Measurements from ENCODE around the gene EPN3. TPM values are rescaled to one million over a fixed set of nuclear protein-coding genes. Genes with fewer than 3 reads are reported as not detected.

EPN3 gene
- under 0.01 TPM in 1 of 2 replicates, not detected in the other for total RNA-seq

GRCh38 chr17:50532452-50533024, at the start of gene EPN3:
Gene EPN3, plus strand, starts transcription at chr17:50532735. Its CDS starts 3,822 bp downstream, at chr17:50536557.

GRCh38 chr17:50507871-50508572, 24.5 kb upstream of the EPN3 start, which contains the start of gene MYCBPAP:
Gene MYCBPAP, plus strand, starts transcription at chr17:50508439. Its CDS starts 236 bp downstream, at chr17:50508675.

GRCh38 chr17:50547035-50547735, 14.7 kb downstream of the EPN3 start, which contains the start of gene SPATA20:
Gene SPATA20, plus strand, starts transcription at chr17:50547174. Its CDS starts 35 bp downstream, at chr17:50547209.

GRCh38 chr17:50560185-50560824, 27.8 kb downstream of the EPN3 start, which contains the start of gene CACNA1G:
Gene CACNA1G, plus strand, starts transcription at chr17:50560715. Its CDS starts 745 bp downstream, at chr17:50561460.

Other genes with a start within 250 kb of the EPN3 start
- 70.2 and 72.1 TPM in 2 replicates for gene XYLT2, start 186.6 kb upstream of the EPN3 start, total RNA-seq
- 109 and 135 TPM in 2 replicates for gene MRPL27, start 159.6 kb upstream of the EPN3 start, total RNA-seq
- gene EME1, start 159.5 kb upstream of the EPN3 start, total RNA-seq: 5.0 and 17.6 TPM in 2 replicates
- gene LRRC59, start 135.2 kb upstream of the EPN3 start, total RNA-seq: 265 and 282 TPM in 2 replicates
- gene ACSF2, start 106.5 kb upstream of the EPN3 start, total RNA-seq: 14.7 and 17.0 TPM in 2 replicates
- not detected in 2 replicates for gene CHAD, start 63.9 kb upstream of the EPN3 start, total RNA-seq
- 12.9 and 19.3 TPM in 2 replicates for gene RSAD1, start 53.9 kb upstream of the EPN3 start, total RNA-seq
- 1.2 TPM in 1 of 2 replicates, not detected in the other for gene MYCBPAP, start 24.3 kb upstream of the EPN3 start, total RNA-seq
- 64.9 and 75.2 TPM in 2 replicates for gene SPATA20, start 14.4 kb downstream of the EPN3 start, total RNA-seq
- gene CACNA1G, start 28.0 kb downstream of the EPN3 start, total RNA-seq: not detected in 2 replicates
- gene ABCC3, start 102.1 kb downstream of the EPN3 start, total RNA-seq: 1.7 and 4.1 TPM in 2 replicates
- gene ANKRD40, start 175.2 kb downstream of the EPN3 start, total RNA-seq: 20.2 and 22.9 TPM in 2 replicates
- gene LUC7L3, start 186.9 kb downstream of the EPN3 start, total RNA-seq: 16.7 and 39.2 TPM in 2 replicates
- gene ANKRD40CL, start 234.8 kb downstream of the EPN3 start, total RNA-seq: not detected in 2 replicates